ENCODE data around the gene DYNLT1. TPM values are rescaled to one million over a fixed set of nuclear protein-coding genes. Genes with fewer than 3 reads are reported as not detected.
A peak's percentile ranks its signal among the peaks of the same experiment; 100 is the strongest.
"Not testable (repeated sequence)": the region's sequence is repeated elsewhere in the genome, so short reads cannot be mapped to it uniquely, and the experiment has no call there.

The DYNLT1 gene
- total RNA-seq, 2 experiments from 2014 or later = 70.9 to 74.2 TPM

DNA sequence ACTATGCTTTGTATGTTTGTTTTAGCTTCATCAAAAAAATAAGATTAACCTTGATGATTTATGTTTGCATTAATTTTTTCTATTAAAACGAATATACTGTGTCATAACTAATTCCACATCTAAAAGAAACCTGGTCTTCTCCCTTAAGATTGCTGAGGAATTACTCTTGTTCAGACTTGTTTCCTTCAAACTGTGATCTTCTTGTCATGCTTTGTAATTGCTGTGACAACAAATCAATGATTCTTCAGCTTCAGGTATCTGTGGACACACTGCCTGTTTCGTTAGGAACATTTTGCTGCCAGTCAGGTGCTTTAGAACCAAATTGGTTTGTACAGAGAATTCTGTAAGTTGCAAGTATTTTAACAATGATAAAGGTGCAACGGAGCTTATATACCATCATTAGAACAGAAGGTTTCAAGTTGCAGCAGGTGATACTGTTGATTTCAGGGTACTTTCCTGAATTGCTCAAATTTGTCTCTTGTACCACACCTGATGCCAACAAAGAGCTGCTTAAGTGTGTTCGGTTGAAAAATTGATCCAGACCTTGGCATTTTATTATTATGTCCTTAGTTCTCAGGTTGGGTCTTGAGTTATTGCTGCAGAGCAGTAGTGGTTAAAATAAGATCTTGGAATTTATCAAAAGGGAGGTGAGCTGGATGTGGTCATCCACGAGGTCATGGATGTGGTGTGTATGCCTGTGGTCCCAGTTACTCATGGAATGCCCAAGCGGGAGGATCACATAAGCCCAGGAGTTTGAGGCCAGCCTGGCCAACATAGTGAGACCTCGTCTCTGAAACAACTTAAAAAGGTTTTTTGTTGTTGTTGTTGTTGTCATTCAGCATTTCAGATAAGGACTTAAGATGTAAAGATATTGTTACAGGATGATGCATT, 24.8 kb upstream of the DYNLT1 start:
- Mint-ChIP-seq H3K4me1 (peaks cover 6% of the 10 kb centered on the region), H3K9me3 (no peaks in the 10 kb centered on the region), H3K4me3 (no peak overlapping the region), H3K27me3 (no peaks in the 10 kb centered on the region), H3K27ac (no peak overlapping the region), H3K36me3 (peaks cover 45% of the 10 kb centered on the region)
- DNase-seq = no peak

DNA sequence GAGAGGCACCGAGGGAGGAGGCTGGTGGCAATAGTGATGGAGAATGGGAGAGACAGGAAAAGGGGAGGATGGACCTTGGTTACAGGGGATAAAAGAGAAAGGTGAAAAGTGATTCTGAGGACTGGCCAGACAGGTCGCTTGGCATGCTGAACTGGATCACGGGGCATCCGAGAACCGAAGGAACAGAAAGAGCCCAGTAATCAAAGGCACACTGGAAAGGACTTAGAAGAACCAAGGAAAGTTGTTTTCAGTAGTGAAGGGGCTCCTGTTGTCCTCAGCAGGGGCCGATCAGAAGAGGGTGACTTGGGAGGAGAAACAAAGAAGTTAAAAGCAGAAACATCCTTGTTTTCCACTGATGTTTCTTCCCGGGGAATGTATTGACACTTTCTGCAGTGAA, 24.2 kb upstream of the DYNLT1 start:
- Mint-ChIP-seq H3K4me3 (no peak overlapping the region), H3K27me3 (no peaks in the 10 kb centered on the region), H3K4me1 (peaks cover 8% of the 10 kb centered on the region), H3K9me3 (no peaks in the 10 kb centered on the region), H3K27ac (no peak overlapping the region), H3K36me3 (peaks cover 46% of the 10 kb centered on the region)
- DNase-seq = no peak

DNA sequence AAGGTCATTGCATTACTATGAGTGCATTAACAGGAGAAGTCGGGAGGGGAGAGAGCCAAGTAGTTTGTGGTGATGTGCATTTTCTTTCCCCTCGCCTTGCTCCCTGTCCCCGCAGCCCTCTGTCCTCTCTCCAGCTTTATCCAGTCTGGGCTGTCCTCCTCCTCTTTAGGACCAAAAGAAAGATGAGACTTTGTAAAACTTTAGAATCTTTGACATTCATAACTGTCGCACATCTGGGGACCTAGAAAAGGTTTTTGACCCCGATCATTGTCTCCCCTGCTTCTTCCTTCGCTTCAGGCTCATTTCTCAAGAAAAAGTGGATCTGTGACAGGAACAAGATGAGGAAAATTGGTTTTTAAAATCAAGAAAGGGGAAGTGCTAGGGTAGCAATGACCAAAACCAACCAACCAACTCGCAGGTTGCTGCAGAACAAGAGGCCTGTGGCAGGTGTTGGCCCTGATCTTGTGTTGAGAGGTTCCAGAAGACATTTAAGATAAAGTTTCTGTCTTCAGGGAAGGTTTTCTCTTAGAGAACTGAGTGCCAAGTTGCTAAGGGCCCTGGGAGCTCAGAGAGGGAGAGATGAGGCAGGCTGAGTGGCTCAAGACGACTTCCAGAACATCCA, 22.9 kb upstream of the DYNLT1 start:
- no peaks in the 10 kb centered on the region for H3K27me3 Mint-ChIP-seq
- H3K36me3 Mint-ChIP-seq = peaks cover 53% of the 10 kb centered on the region
- H3K4me1 Mint-ChIP-seq = peaks cover 15% of the 10 kb centered on the region
- H3K4me3 Mint-ChIP-seq = no peak overlapping the region
- no peak overlapping the region for H3K27ac Mint-ChIP-seq
- DNase-seq = no peak
- no peaks in the 10 kb centered on the region for H3K9me3 Mint-ChIP-seq

DNA sequence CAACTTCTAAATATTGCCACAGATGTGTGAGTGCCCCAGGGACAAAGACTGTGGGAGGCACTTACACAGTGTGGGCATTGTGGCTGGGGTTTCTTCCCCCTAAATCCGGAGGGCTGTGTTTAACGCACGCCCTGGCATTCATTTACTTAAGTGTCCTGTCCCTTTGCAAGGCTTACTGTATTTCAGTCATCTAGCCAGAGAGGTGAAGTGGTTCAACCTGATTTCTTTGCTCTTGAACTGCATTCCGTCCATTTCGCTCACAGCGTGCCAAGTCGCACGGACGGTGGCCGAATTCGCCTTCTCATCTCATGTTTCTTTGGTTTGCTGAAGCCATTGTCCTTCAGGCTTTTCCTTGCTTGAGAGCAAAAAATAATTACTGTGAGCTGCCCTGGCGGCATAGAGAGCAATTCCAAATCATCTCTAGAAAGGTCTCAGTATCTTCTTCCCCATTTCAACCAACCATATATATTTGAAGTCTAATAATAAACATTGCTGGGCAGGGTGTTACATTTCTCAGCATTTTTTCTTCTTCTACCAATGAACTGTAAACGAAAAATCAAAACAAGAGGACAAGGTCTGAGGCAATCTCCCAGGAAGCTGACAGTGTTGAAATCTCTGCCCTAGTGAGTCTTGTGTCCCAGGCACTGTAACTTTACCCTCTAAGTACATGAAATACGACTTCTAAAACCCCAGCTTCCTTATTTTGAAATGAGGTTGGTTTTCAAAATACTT, 22.3 kb upstream of the DYNLT1 start:
- Mint-ChIP-seq H3K36me3 (peaks cover 58% of the 10 kb centered on the region), H3K27me3 (no peaks in the 10 kb centered on the region), H3K9me3 (no peaks in the 10 kb centered on the region), H3K4me3 (no peak overlapping the region), H3K4me1 (peaks cover 19% of the 10 kb centered on the region), H3K27ac (no peak overlapping the region)
- no peak for DNase-seq

DNA sequence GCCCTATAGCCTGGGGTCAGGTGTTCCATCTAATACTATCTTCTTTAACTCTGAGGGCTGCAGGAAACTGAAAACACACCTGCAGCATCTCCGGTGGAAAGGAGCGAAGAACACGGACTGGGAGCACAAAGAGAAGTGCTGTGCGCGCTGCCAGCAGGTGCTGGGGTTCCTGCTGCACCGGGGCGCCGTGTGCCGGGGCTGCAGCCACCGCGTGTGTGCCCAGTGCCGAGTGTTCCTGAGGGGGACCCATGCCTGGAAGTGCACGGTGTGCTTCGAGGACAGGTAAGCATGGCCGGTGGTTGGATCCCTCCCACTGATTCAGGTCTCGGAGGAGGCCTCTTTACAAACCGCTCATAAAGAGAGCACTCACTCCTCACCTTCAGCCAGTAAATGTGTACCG, 20.8 kb upstream of the DYNLT1 start:
- no peak overlapping the region for H3K4me3 Mint-ChIP-seq
- H3K27ac Mint-ChIP-seq = peak overlapping the region; percentile 25
- H3K36me3 Mint-ChIP-seq = peaks cover 67% of the 10 kb centered on the region
- peaks cover 24% of the 10 kb centered on the region for H3K4me1 Mint-ChIP-seq
- no peaks in the 10 kb centered on the region for H3K27me3 Mint-ChIP-seq
- no peak for DNase-seq
- no peaks in the 10 kb centered on the region for H3K9me3 Mint-ChIP-seq

DNA sequence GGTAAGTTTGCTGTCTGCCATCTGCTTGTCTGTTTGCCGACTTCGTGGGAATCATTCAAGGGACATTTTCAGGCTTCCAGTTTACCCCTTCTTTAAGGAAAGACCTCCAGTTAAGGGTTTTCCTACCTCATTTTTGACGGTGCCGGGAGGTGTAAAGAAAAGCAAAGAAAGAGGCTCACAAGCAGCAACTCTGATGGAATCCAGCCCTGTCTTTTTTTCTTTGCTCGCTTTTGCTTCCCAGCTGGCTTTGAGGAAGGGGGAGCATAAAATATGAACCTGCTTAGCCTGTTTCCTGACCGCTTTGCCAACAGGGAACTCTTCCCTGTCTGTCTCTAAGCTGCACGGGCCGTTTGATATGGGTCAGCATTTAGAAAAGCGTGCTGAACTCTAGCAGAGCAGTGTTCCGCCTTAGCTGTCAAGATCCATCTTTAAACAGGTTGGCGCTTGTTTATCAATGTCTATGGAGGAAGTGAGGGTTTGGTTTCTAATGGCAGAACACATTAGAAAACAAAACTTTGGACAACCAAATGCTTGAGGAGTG, 19.2 kb upstream of the DYNLT1 start:
- H3K4me3 Mint-ChIP-seq = peak overlapping the region; percentile 61
- H3K9me3 Mint-ChIP-seq = no peaks in the 10 kb centered on the region
- no peaks in the 10 kb centered on the region for H3K27me3 Mint-ChIP-seq
- no peak for DNase-seq
- peaks cover 69% of the 10 kb centered on the region for H3K36me3 Mint-ChIP-seq
- peak overlapping the region; percentile 29 for H3K27ac Mint-ChIP-seq
- peaks cover 36% of the 10 kb centered on the region for H3K4me1 Mint-ChIP-seq

DNA sequence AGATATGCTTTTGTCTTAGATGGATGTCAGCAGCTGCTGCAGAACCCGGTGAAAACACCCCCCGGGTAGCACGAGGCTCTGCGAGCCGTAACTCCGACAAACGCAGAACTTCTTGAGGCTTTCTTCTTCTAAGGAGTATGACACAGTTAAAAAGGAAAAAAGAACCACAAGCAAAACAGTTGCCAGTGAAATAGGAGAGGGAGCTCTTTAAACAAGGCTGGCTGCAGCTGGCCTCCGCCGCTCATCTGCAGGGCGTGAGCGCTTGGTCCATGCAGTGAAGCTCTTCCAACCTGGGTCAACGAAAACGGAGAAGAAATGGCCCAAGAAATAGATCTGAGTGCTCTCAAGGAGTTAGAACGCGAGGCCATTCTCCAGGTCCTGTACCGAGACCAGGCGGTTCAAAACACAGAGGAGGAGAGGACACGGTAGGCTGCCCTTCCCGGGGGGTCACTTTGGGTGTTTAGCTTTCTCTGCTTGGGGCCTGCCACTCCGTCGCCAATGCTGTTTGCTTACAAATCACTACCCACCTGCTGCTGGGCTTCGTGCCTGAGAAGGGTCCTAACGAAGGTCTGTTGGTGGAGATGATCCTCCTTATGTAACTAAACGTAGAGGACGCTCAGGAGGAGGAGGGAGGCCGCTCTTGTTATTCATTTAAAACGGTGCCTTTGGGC, 18.5 kb upstream of the DYNLT1 start:
- Mint-ChIP-seq H3K4me3 (peak overlapping the region; percentile 61), H3K27me3 (no peaks in the 10 kb centered on the region), H3K27ac (peak overlapping the region; percentile 70), H3K4me1 (peaks cover 36% of the 10 kb centered on the region), H3K9me3 (no peaks in the 10 kb centered on the region), H3K36me3 (peaks cover 68% of the 10 kb centered on the region)
- DNase-seq = no peak

DNA sequence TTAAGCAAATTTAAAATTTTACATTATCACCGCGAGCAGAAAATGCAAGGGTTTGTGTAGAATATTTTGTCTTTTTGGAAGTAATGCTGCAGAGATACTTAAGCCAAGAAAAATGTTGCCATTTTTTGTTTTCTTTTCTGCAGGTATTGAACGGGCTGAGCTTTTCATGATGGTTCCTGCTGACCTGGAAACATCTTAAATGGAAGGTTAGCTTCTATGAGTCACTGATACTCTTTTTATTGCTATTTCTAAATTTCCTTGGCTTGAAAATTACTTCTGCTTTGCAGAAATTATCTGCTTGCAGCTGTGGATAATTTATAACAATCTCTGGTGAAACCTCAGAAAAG, 18.0 kb upstream of the DYNLT1 start:
- Mint-ChIP-seq H3K27me3 (no peaks in the 10 kb centered on the region), H3K9me3 (no peaks in the 10 kb centered on the region), H3K4me3 (peak overlapping the region; percentile 61), H3K4me1 (peaks cover 36% of the 10 kb centered on the region), H3K36me3 (peaks cover 65% of the 10 kb centered on the region), H3K27ac (no peak overlapping the region)
- DNase-seq = no peak

DNA sequence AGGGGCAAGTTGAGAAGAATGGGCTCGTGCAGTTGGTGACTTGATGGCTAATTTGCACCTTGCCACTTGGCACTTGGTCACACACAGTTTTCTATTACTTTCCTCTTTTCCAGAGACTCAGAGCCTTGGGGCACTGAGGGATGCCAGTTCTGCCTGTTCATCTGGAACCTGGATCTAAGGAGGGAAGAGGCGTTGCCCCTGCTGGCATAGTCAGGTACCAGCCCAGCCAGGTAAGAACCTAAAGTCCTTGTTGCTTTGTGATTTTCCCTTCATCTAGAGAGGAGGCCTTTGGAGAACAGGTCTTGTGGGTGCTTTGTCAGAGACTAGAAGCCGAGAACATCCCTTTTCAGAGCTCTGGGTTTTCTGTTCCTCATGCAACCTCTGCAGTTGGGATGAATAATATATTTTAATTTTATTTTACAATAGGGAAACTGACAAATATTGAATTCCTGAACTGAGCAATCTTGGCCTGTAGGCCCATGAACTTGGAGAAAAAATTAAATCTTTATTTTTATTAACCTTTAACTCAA, 16.7 kb upstream of the DYNLT1 start:
- Mint-ChIP-seq H3K9me3 (no peaks in the 10 kb centered on the region), H3K4me3 (no peak overlapping the region), H3K4me1 (peaks cover 42% of the 10 kb centered on the region), H3K27me3 (no peaks in the 10 kb centered on the region), H3K27ac (no peak overlapping the region), H3K36me3 (peaks cover 65% of the 10 kb centered on the region)
- DNase-seq = no peak

DNA sequence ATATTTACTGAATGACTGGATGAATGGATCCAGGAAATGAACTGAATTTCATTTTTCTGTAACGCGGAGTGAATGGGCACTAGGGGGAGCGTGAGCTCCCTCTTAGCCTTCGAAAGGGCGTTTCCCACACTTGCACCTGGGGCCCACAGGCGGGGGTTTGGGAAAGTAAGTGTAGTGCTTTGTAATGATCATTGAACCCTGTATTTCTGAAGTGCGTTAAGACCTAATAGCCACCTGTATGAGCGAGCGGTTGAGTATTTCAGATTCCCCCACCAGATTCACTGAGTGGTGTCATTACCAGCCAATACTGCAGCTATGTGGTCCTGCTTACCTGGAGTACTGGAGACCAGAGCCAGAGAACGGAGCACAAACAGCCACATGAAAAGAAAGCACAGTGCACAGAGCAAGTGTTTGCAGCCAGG, 15.8 kb upstream of the DYNLT1 start:
- Mint-ChIP-seq H3K36me3 (peaks cover 72% of the 10 kb centered on the region), H3K27me3 (no peaks in the 10 kb centered on the region), H3K4me1 (peaks cover 51% of the 10 kb centered on the region), H3K4me3 (no peak overlapping the region), H3K27ac (no peak overlapping the region), H3K9me3 (no peaks in the 10 kb centered on the region)
- peak; percentile 36 for DNase-seq

DNA sequence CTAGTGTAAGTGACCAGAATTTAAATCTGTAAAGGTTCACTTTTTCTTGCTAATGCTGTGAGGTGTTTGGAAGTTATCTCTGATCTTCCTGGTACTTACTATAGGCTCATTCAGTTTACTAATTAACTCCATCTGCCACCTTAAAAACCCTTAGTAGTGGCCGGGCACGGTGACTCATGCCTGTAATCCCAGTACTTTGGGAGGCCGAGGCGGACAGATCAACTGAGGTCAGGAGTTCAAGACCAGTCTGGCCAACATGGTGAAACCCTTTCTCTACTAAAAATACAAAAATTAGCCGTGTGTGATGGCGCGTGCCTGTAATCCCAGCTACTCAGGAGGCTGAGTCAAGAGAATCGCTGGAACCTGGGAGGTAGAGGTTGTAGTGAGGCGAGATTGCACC, 12.4 kb upstream of the DYNLT1 start:
- H3K9me3 Mint-ChIP-seq, H3K27me3 Mint-ChIP-seq, DNase-seq, H3K27ac Mint-ChIP-seq: not testable (repeated sequence)
- Mint-ChIP-seq H3K4me3 (peak overlapping the region; percentile 40), H3K4me1 (peaks cover 64% of the 10 kb centered on the region), H3K36me3 (peaks cover 74% of the 10 kb centered on the region)

DNA sequence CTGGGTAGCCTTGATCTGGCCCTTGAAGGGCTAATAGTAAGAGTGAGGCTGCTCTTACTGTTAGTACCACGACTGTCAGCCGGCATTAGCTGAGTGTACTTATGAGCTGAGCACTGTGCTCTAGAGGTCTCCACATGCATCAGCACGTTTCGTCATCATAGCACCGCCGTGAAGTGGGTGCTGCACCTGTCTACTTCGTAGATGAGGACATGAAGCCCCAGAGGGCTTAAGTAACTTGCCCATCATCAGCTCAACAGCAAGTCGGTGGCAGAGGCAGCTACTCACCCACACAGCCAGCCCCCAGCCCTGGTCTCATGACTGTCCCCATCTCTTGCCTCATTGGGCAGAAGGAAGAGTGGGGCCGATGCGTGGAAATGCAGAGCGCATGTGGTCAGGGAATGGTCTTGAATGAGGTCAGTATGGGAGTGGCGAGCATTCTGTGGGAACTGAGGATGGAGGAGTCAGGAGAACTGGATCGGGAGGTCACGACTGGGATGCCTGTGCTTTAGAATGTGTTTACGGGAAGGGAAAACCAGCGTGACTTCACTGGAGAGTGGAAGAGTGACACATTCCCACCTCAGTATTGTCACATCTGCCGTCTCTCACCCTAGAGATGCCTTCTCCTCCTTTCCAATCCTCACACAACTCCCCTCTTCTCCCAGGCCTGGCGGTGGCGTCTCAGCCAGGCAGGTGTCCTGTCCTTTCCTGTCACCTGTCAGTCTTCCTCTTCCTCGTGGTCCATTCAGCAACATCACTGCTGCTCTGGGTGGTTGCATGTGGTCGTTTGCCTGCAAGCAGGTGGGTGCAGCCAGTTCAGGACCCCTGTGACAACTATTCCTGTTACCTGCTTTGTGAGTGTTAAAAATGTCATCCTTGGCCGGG, 11.3 kb upstream of the DYNLT1 start:
- Mint-ChIP-seq H3K4me3 (peak overlapping the region; percentile 81), H3K36me3 (peaks cover 79% of the 10 kb centered on the region), H3K9me3 (peaks cover 8% of the 10 kb centered on the region), H3K27me3 (no peaks in the 10 kb centered on the region), H3K4me1 (peaks cover 66% of the 10 kb centered on the region), H3K27ac (peak overlapping the region; percentile 98)
- DNase-seq = no peak

DNA sequence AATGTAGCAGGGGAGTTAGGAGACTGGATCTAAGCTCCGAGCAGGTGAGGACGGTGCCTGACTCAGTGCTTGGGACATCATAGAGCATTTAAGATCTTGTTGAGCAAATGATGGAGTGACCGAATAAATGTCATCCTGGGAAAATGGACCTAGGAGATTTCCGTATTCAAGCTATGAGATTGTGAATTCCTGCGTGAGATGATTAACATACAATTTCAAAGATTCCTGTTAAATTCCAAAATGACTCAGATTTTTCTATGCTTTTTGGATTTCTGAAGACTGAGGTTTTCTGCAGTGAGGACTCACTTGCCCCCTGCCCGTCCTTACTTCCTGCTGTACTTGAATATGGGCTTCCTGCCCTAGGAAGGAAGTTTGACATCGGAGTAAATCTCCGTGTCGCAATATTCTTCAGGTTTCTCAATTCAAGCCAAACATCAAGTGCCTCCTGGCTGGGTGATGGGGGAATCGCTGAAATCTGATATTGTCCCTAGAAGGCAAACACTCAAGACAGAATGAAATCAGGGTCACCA, 10.5 kb upstream of the DYNLT1 start:
- Mint-ChIP-seq H3K27me3 (no peaks in the 10 kb centered on the region), H3K36me3 (peaks cover 75% of the 10 kb centered on the region), H3K27ac (peak overlapping the region; percentile 98), H3K9me3 (peaks cover 9% of the 10 kb centered on the region), H3K4me3 (peak overlapping the region; percentile 81), H3K4me1 (peaks cover 61% of the 10 kb centered on the region)
- no peak for DNase-seq
